NCI-H69 (cell line): Measurements from ENCODE around the gene SLC27A2.

Experiments
- DNase-seq: peaks from one replicate; lab custom pipeline; 2025; lab: John Stamatoyannopoulos, UW

Gene SLC27A2

GRCh38 chr15:50275908-50276307, 93.9 kb downstream of the SLC27A2 start:
- no peak for DNase-seq

DNA sequence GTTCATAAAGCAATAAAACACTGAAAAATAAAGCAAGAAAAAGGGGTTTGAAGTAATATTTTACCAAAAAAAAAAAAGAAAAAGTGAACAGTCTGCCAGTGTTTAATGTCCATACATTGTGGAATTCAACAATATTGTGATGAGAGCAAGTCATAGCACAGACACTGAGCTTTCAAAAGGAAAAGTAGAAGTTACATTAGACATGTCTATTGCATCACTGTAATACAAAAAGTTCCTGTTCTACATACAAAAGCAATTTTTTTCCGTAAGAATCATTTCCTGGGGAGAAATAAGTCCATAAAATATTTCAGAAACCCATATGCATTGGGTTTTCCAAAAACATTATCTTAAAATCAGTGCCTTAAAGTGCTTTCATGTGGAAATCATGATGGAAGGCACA, 95.4 kb downstream of the SLC27A2 start:
- DNase-seq = no peak

- DNase-seq = no peak
These were observed 96.5 kb downstream of the SLC27A2 start for GRCh38 chr15:50278496-50278895.

DNA sequence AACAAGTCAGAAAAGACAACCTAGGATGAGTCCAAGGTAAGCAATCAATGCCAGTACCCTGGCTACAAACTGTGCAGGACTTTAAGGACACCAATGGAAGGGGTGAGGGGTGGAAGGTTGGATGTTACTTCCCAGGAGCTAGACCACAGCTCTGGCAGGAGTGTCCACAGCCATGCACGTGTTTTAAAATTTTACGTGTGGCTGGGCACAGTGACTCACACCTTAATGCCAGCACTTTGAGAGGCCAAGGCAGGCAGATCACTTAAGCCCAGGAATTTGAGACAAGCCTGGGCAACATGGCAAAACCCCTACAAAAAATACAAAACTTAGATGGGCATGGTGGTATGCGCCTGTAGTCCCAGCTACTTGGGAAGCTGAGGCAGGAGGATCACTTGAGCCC, 98.3 kb downstream of the SLC27A2 start:
- DNase-seq = no peak

- DNase-seq = no peak
These were observed 99.4 kb downstream of the SLC27A2 start for GRCh38 chr15:50281427-50281826.
